ENCODE results near the gene DEGS2. TPM values are rescaled to one million over a fixed set of nuclear protein-coding genes. Genes with fewer than 3 reads are reported as not detected.
A peak's percentile ranks its signal among the peaks of the same experiment; 100 is the strongest.

The DEGS2 gene
- total RNA-seq, 1 experiment from 2014 or later = not detected

- H3K27me3 ChIP-seq (replicated peaks; ENCODE audit: insufficient read depth, low read depth, low read length, poor library complexity) = no peaks in the 10 kb centered on the region
- H3K9me3 ChIP-seq (ENCODE audit: low read depth, low read length, poor library complexity, severe bottlenecking) = no peaks in the 10 kb centered on the region
- ChIA-PET CTCF (no interaction called here), POLR2A (ENCODE audit: low non-redundant PET) (no interaction called here)
- H3K4me1 ChIP-seq (ENCODE audit: insufficient read depth, low read length, poor library complexity, severe bottlenecking) = peaks cover 13% of the 10 kb centered on the region
- no peak overlapping the region for H3K4me3 ChIP-seq (ENCODE audit: low read depth, low read length, poor library complexity, severe bottlenecking)
- no TSS peak for BruUV-seq (replicated peaks)
- intact Hi-C loops (cut with micrococcal nuclease; ENCODE audit: unreplicated experiment) = no loop called here
- H3K36me3 ChIP-seq (ENCODE audit: insufficient read depth, low read length, poor library complexity, severe bottlenecking) = no peaks in the 10 kb centered on the region
- no peak for DNase-seq (ENCODE audit: low spot score)
- no peak overlapping the region for H3K27ac ChIP-seq (ENCODE audit: low read depth, low read length, poor library complexity, severe bottlenecking)
- TF ChIP-seq EZH2 (IDR thresholded peaks at IDR 0.05; ENCODE audit: borderline replicate concordance, low read depth, low read length, poor library complexity, severe bottlenecking) (no peak), CTCF (conservative IDR thresholded peaks at IDR 0.05; ENCODE audit: low read depth, low read length) (no peak)
Measured at GRCh38 chr14:100135784-100136183, 23.7 kb downstream of the DEGS2 start.

- POLR2A ChIA-PET (ENCODE audit: low non-redundant PET) = no interaction called here
- no peak overlapping the region for H3K4me3 ChIP-seq (ENCODE audit: low read depth, low read length, poor library complexity, severe bottlenecking)
- no peaks in the 10 kb centered on the region for H3K9me3 ChIP-seq (ENCODE audit: low read depth, low read length, poor library complexity, severe bottlenecking)
- no peaks in the 10 kb centered on the region for H3K27me3 ChIP-seq (replicated peaks; ENCODE audit: insufficient read depth, low read depth, low read length, poor library complexity)
- intact Hi-C loops (cut with micrococcal nuclease; ENCODE audit: unreplicated experiment) = no loop called here
- CTCF ChIA-PET = no interaction called here
- BruUV-seq (replicated peaks) = no TSS peak
- TF ChIP-seq EZH2 (IDR thresholded peaks at IDR 0.05; ENCODE audit: borderline replicate concordance, low read depth, low read length, poor library complexity, severe bottlenecking) = no peak
- no peaks in the 10 kb centered on the region for H3K36me3 ChIP-seq (ENCODE audit: insufficient read depth, low read length, poor library complexity, severe bottlenecking)
- H3K4me1 ChIP-seq (ENCODE audit: insufficient read depth, low read length, poor library complexity, severe bottlenecking) = peaks cover 13% of the 10 kb centered on the region
- DNase-seq (ENCODE audit: low spot score) = no peak
- H3K27ac ChIP-seq (ENCODE audit: low read depth, low read length, poor library complexity, severe bottlenecking) = no peak overlapping the region
Measured at GRCh38 chr14:100135073-100135472, 24.4 kb downstream of the DEGS2 start.

DNA sequence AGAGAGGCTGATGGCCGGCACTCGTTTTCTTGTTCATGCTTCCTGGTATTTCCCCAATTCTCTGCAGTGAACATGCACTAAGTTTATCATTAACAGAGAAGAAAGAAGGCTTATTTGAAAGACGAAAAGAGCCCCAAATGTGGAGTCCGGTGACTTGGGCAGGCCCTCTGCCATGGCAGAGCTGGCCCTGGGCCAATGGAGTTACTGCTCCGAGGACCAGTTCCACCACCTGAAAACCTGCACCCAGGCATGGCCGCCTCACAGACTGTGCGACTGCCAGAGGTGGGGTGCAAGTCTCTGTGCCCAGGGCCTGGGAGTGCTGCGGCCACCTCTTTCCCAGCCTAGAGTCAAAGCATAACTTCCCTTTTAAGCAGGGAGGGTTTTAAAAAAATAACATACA, 24.9 kb downstream of the DEGS2 start:
- CTCF ChIA-PET = no interaction called here
- H3K36me3 ChIP-seq (ENCODE audit: insufficient read depth, low read length, poor library complexity, severe bottlenecking) = no peaks in the 10 kb centered on the region
- no peaks in the 10 kb centered on the region for H3K9me3 ChIP-seq (ENCODE audit: low read depth, low read length, poor library complexity, severe bottlenecking)
- H3K27ac ChIP-seq (ENCODE audit: low read depth, low read length, poor library complexity, severe bottlenecking) = no peak overlapping the region
- H3K4me1 ChIP-seq (ENCODE audit: insufficient read depth, low read length, poor library complexity, severe bottlenecking) = peaks cover 13% of the 10 kb centered on the region
- DNase-seq (ENCODE audit: low spot score) = no peak
- POLR2A ChIA-PET (ENCODE audit: low non-redundant PET) = no interaction called here
- intact Hi-C loops (cut with micrococcal nuclease; ENCODE audit: unreplicated experiment) = no loop called here
- TF ChIP-seq EZH2 (IDR thresholded peaks at IDR 0.05; ENCODE audit: borderline replicate concordance, low read depth, low read length, poor library complexity, severe bottlenecking) = no peak
- no peak overlapping the region for H3K4me3 ChIP-seq (ENCODE audit: low read depth, low read length, poor library complexity, severe bottlenecking)
- no peaks in the 10 kb centered on the region for H3K27me3 ChIP-seq (replicated peaks; ENCODE audit: insufficient read depth, low read depth, low read length, poor library complexity)
- BruUV-seq (replicated peaks) = no TSS peak

- ChIA-PET POLR2A (ENCODE audit: low non-redundant PET) (interaction anchor here (0.6 kb wide), 1 partner anchor 25 kb away, joined by 9 read pairs; no protein-coding TSS in a partner anchor), CTCF (no interaction called here)
- Histone ChIP-seq H3K9me3 (ENCODE audit: low read depth, low read length, poor library complexity, severe bottlenecking) (no peaks in the 10 kb centered on the region), H3K27ac (ENCODE audit: low read depth, low read length, poor library complexity, severe bottlenecking) (peak overlapping the region; percentile 33), H3K27me3 (replicated peaks; ENCODE audit: insufficient read depth, low read depth, low read length, poor library complexity) (no peaks in the 10 kb centered on the region), H3K4me3 (ENCODE audit: low read depth, low read length, poor library complexity, severe bottlenecking) (no peak overlapping the region), H3K4me1 (ENCODE audit: insufficient read depth, low read length, poor library complexity, severe bottlenecking) (peaks cover 13% of the 10 kb centered on the region), H3K36me3 (ENCODE audit: insufficient read depth, low read length, poor library complexity, severe bottlenecking) (no peaks in the 10 kb centered on the region)
- intact Hi-C loops (cut with micrococcal nuclease; ENCODE audit: unreplicated experiment) = no loop called here
- peak; percentile 64 for DNase-seq (ENCODE audit: low spot score)
- TF ChIP-seq CTCF (conservative IDR thresholded peaks at IDR 0.05; ENCODE audit: low read depth, low read length) (no peak), EZH2 (IDR thresholded peaks at IDR 0.05; ENCODE audit: borderline replicate concordance, low read depth, low read length, poor library complexity, severe bottlenecking) (no peak)
- BruUV-seq (replicated peaks) = no TSS peak
Measured at GRCh38 chr14:100132903-100133510, 26.4 kb downstream of the DEGS2 start.

All from A673 (cell line).